HepG2 (cell line): ENCODE measurements around the gene ADAM19. TPM values are rescaled to one million over a fixed set of nuclear protein-coding genes. Genes with fewer than 3 reads are reported as not detected.

Experiments
- ATAC-seq: fragments of 200-7000 bp; cut with Tn5 transposase; 3 replicates; pipeline ENCODE4 v1.9.1; 2020; ENCODE audit warnings: mild to moderate bottlenecking, moderate library complexity
- BruUV-seq: library from RNA; stranded (reverse); fragments of 400-500 nt; replicated peaks from 2 replicates; lab custom pipeline; 2021; lab: Mats Ljungman, UMichigan
- CTCF ChIA-PET: fragments of 300-600 bp; formaldehyde crosslinking; extraction: SDS; loops from one replicate; lab custom pipeline; 2021; ENCODE audit warnings: low total read pairs, inconsistent platforms, low intra/inter-chr PET ratio; lab: Yijun Ruan, JAX
- POLR2A ChIA-PET: fragments of 350-600 bp; sonication (Branson Sonifier 250); formaldehyde crosslinking; loops from one replicate; lab custom pipeline; 2020; ENCODE audit warnings: antibody characterized with exemption, inconsistent platforms; lab: Yijun Ruan, JAX
- DNase-seq: peaks from one replicate; pipeline ENCODE4 v3.0.0-alpha.2; 2015; ENCODE audit warnings: low spot score
- FAIRE-seq: peaks from 3 replicates; lab custom pipeline; 2011; peaks lifted over from hg19 to GRCh38; lab: Jason Lieb, UNC
- H2AFZ ChIP-seq: one replicate; pipeline ENCODE4 v1.6.1; 2011; ENCODE audit warnings: low read length, inconsistent platforms
- H3K27ac ChIP-seq: fragments of 300-600 bp; 3 replicates; pipeline ENCODE4 v1.8.0; 2011; ENCODE audit warnings: mixed run types, mild to moderate bottlenecking, mixed read lengths, low read length, inconsistent platforms; ENCODE audit not compliant: insufficient read depth; ENCODE audit errors: extremely low read length
- H3K27me3 ChIP-seq, 2 experiments: fragments of 200-600 bp in 1 of 2; 2 replicates in 1 of 2; 3 replicates in 1 of 2; pipeline versions ENCODE4 v1.6.0 to v1.8.0; 2011; ENCODE audit warnings: low read length in 2 of 2, mild to moderate bottlenecking in 2 of 2, moderate library complexity in 2 of 2, inconsistent platforms in 1 of 2; ENCODE audit not compliant: insufficient read depth in 2 of 2, control insufficient read depth in 1 of 2
- H3K36me3 ChIP-seq, 2 experiments: fragments of 200-600 bp in 1 of 2; replicated peaks in 1 of 2; 2 replicates in 1 of 2; 3 replicates in 1 of 2; pipeline versions ENCODE4 v1.5.1 to v1.8.0; 2011; ENCODE audit warnings: low read length in 2 of 2, inconsistent platforms in 1 of 2; ENCODE audit not compliant: insufficient read depth in 2 of 2, control insufficient read depth in 1 of 2
- H3K4me1 ChIP-seq: 2 replicates; pipeline ENCODE4 v1.5.1; 2012; ENCODE audit warnings: low read length, inconsistent platforms; ENCODE audit not compliant: insufficient read depth
- H3K4me2 ChIP-seq: 2 replicates; pipeline ENCODE4 v1.6.0; 2011; ENCODE audit warnings: low read depth, low read length, inconsistent platforms
- H3K4me3 ChIP-seq, 3 experiments: fragments of 200-600 bp in 1 of 3; sonication (generic), shearing (Covaris generic) in 1 of 3; replicated peaks in 1 of 3; 2 replicates each; pipeline ENCODE4 v1.5.1; 2011 to 2016; ENCODE audit warnings: low read length in 3 of 3, inconsistent platforms in 2 of 3, low read depth in 2 of 3, mild to moderate bottlenecking in 2 of 3, control low read depth in 1 of 3, mixed read lengths in 1 of 3; ENCODE audit not compliant: insufficient read depth in 1 of 3
- H3K79me2 ChIP-seq: one replicate; pipeline ENCODE4 v1.6.1; 2011; ENCODE audit warnings: low read length, inconsistent platforms; ENCODE audit not compliant: insufficient read depth
- H3K9ac ChIP-seq: 2 replicates; pipeline ENCODE4 v1.6.0; 2011; ENCODE audit warnings: mild to moderate bottlenecking, low read depth, low read length, inconsistent platforms; ENCODE audit not compliant: insufficient read depth
- H3K9me3 ChIP-seq: 2 replicates; pipeline ENCODE4 v1.5.1; 2012; ENCODE audit warnings: mild to moderate bottlenecking, low read length
- H4K20me1 ChIP-seq: 2 replicates; pipeline ENCODE4 v1.6.0; 2011; ENCODE audit warnings: inconsistent platforms, mild to moderate bottlenecking, low read length, moderate library complexity; ENCODE audit not compliant: insufficient read depth
- GATAD2A ChIP-seq: IDR thresholded peaks from 2 replicates; pipeline ENCODE4 v1.6.1; 2016
- NCOR1 ChIP-seq: fragments of 200-600 bp; sonication (generic); IDR thresholded peaks from 2 replicates; pipeline ENCODE4 v1.7.0; 2017; ENCODE audit warnings: antibody characterized with exemption, low read length, borderline replicate concordance
- NFYB ChIP-seq: sonication (generic); formaldehyde crosslinking; IDR thresholded peaks from 2 replicates; pipeline ENCODE4 v1.4.0; 2020; ENCODE audit warnings: missing genetic modification reagents
- PHB2 ChIP-seq: fragments of 450-650 bp; IDR thresholded peaks from 2 replicates; pipeline ENCODE4 v1.6.1; 2018; ENCODE audit not compliant: partially characterized antibody
- TBX2 ChIP-seq: sonication (generic); formaldehyde crosslinking; IDR thresholded peaks from 2 replicates; pipeline ENCODE4 v1.5.0; 2020; ENCODE audit warnings: missing genetic modification reagents, mild to moderate bottlenecking, borderline replicate concordance
- ZNF761 ChIP-seq: sonication (generic); formaldehyde crosslinking; conservative IDR thresholded peaks from 2 replicates; pipeline ENCODE4 v1.4.0; 2020; ENCODE audit warnings: mild to moderate bottlenecking, missing genetic modification reagents
- WGBS: methylation state at CpG from one replicate; pipeline ENCODE4 v1.1.6; 2017; ENCODE audit warnings: low lambda C conversion rate; 5-methylcytosine and 5-hydroxymethylcytosine counted together
- in situ Hi-C: cut with HindIII; loops from 2 replicates; pipeline ENCODE4 v1.10.0; 2017; ENCODE audit warnings: low pct_unique_long_range_greater_than_20kb; ENCODE audit not compliant: extremely low pct_ligation_motif_present
- intact Hi-C: fragments of 100-400 bp; cut with micrococcal nuclease; formaldehyde crosslinking; loops from one replicate; pipeline ENCODE4 v1.10.0; 2022; ENCODE audit not compliant: unreplicated experiment
- polyA plus RNA-seq, 8 experiments: library from polyadenylated mRNA; depleted of rRNA in 3 of 8; stranded (reverse) in 7 of 8; unstranded in 1 of 8; fragments of >200 nt; fragmentation: Illumina TruSeq in 4 of 8; extraction: Trizol in 4 of 8; gene quantifications; 2 replicates each; pipeline versions ENCODE4 v1.2.1 to v1.2.3, GENCODE V29; 2011 to 2016; ENCODE audit warnings: low read depth in 4 of 8, missing spikeins in 1 of 8, mixed read lengths in 1 of 8; ENCODE audit not compliant: insufficient read depth in 1 of 8
- total RNA-seq, 5 experiments: library from RNA; depleted of rRNA; stranded (reverse); fragments of >200 nt; fragmentation: Illumina TruSeq; extraction: Trizol; gene quantifications; 2 replicates each; pipeline ENCODE4 v1.2.3, GENCODE V29; 2016; ENCODE audit warnings: low read depth in 1 of 5

The ADAM19 gene
- total and polyA plus RNA-seq, 2 of the 13 experiments (the other 11 are each of a cell fraction or from before 2014, with no cell fraction given): 0.38 to 0.74 TPM

DNA sequence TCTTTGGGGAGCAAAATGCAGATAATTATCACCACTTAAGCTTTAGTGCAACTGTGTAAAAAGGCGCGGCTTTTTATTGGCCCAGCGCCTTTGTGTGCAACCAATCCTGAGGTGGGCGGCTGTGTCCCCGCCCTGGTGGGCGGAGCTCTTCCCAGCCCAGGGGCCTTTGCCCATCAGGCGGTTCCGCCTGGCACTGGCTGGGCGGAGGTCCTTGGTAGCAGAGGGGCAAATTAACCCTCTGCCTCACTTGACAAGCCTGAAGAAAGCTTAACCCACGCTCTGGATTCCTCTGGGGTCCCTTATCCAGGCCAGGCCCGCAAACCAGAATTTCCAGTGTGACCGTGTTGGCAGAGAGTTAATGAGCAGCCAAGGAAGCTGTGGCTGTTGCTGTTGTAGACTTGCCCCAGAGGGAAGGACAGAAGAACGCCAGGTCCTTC is 128.4 kb downstream of the ADAM19 start:
- intact Hi-C loops: no loop called here
- in situ Hi-C loops: no loop called here
- no peak for DNase-seq
- Histone ChIP-seq H3K4me1 (peaks cover 11% of the 10 kb centered on the region; the same call in 1 of the 2 replicates), H3K27me3 (peaks cover 0 to 6% of the 10 kb centered on the region in 2 experiments; a peak in 1 of 5 replicates), H4K20me1 (no peaks in the 10 kb centered on the region), H3K27ac (no peak overlapping the region), H3K9ac (no peak overlapping the region), H3K4me3 (no peak overlapping the region), H3K79me2 (no peaks in the 10 kb centered on the region), H2AFZ (no peak overlapping the region), H3K9me3 (no peaks in the 10 kb centered on the region), H3K4me2 (peak overlapping the region; percentile 18; the same call in 1 of the 2 replicates), H3K36me3 (no peaks in the 10 kb centered on the region)
- 54% methylated on average over 9 of the region's 13 CpGs for WGBS
- TF ChIP-seq NFYB: peak; percentile 29; the same call in 1 of the 2 replicates
- TF ChIP-seq GATAD2A (CRISPR knock-in tag): no peak
- ATAC-seq: peak; percentile 74
- no TSS peak for BruUV-seq
- ChIA-PET CTCF (no interaction called here), POLR2A (no interaction called here)
- FAIRE-seq: no peak

DNA sequence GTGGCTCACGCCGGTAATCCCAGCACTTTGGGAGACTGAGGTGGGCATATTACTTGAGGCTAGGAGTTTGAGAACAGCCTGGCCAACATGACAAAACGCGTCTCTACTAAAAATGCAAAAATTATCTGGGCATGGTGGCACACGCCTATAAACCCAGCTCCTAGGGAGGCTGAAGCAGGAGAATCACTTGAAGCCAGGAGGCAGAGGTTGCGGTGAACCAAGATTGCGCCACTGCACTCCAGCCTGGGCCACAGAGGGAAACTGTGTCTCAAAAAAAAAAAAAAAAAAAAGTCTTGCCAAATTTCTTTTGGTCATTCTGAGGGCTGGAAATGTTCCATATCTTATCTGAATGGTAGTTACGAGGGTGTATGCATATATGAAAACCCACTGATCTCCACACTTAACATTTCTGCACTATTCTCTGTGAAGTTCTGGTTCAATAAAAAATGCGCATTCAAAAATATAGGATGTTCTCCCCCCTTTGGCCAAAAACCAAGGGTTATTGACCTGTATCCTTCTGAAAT is 129.1 kb downstream of the ADAM19 start:
- intact Hi-C loops: no loop called here
- ChIA-PET CTCF (no interaction called here), POLR2A (no interaction called here)
- Histone ChIP-seq H3K9me3 (no peaks in the 10 kb centered on the region), H4K20me1 (no peaks in the 10 kb centered on the region), H3K4me3 (no peak overlapping the region), H3K79me2 (no peaks in the 10 kb centered on the region), H2AFZ (no peak overlapping the region), H3K27ac (no peak overlapping the region), H3K4me1 (peaks cover 11% of the 10 kb centered on the region; the same call in 1 of the 2 replicates), H3K9ac (no peak overlapping the region), H3K27me3 (peaks cover 0 to 6% of the 10 kb centered on the region in 2 experiments; a peak in 1 of 5 replicates), H3K4me2 (no peak overlapping the region), H3K36me3 (no peaks in the 10 kb centered on the region)
- DNase-seq: no peak
- BruUV-seq: no TSS peak
- FAIRE-seq: no peak
- 64% methylated on average over 9 of the region's 9 CpGs for whole genome bisulfite sequencing
- no peak for ATAC-seq
- in situ Hi-C loops: no loop called here
- TF ChIP-seq NCOR1 (no peak), PHB2 (no peak), ZNF761 (no peak), TBX2 (CRISPR knock-in tag) (no peak)
